Stimulated activated effector memory CD8-positive, alpha-beta T cell treated with anti-CD3 and anti-CD28 coated beads, Interleukin-12 subunit alpha, Interleukin-12 subunit beta, amount 100 ng/mL, for 72 hours (primary cell): ENCODE data around the gene BIRC6.
"Not testable (repeated sequence)": the region's sequence is repeated elsewhere in the genome, so short reads cannot be mapped to it uniquely, and the experiment has no call there.

Source experiments
- ATAC-seq: fragments of 150-1000 bp; cut with Tn5 transposase; 2 replicates; pipeline ENCODE4 v1.10.0; 2021
- DNase-seq, 2 donors: peaks; one replicate each; pipeline ENCODE4 v3.0.0; 2021 to 2022; ENCODE audit warnings: low spot score in 2 of 2
- H3K27ac Mint-ChIP-seq: one replicate; pipeline ENCODE4 v1.8.0; 2022; ENCODE audit warnings: mild to moderate bottlenecking, mixed read lengths
- H3K36me3 Mint-ChIP-seq: one replicate; pipeline ENCODE4 v1.8.0; 2022; ENCODE audit warnings: mild to moderate bottlenecking, mixed read lengths
- H3K4me1 Mint-ChIP-seq: one replicate; pipeline ENCODE4 v1.8.0; 2022; ENCODE audit warnings: mixed read lengths
- H3K4me3 Mint-ChIP-seq: one replicate; pipeline ENCODE4 v1.8.0; 2022; ENCODE audit warnings: mild to moderate bottlenecking, mixed read lengths
- H3K9me3 Mint-ChIP-seq: one replicate; pipeline ENCODE4 v1.8.0; 2022; ENCODE audit warnings: mixed read lengths

BIRC6 gene

GRCh38 chr2:32453242-32454062 lies 96.6 kb downstream of the BIRC6 start:
- Mint-ChIP-seq H3K4me1 (peaks cover 6% of the 10 kb centered on the region), H3K9me3 (no peaks in the 10 kb centered on the region), H3K27ac (peak overlapping the region; percentile 3), H3K36me3 (peaks cover 95% of the 10 kb centered on the region), H3K4me3 (no peak overlapping the region)
- DNase-seq = no peak
- ATAC-seq = no peak

GRCh38 chr2:32455816-32456215 lies 99.0 kb downstream of the BIRC6 start:
- ATAC-seq (no peak), DNase-seq (no peak)
- Mint-ChIP-seq H3K36me3 (peaks cover 94% of the 10 kb centered on the region), H3K9me3 (no peaks in the 10 kb centered on the region), H3K4me3 (no peak overlapping the region), H3K4me1 (peaks cover 10% of the 10 kb centered on the region), H3K27ac (no peak overlapping the region)

DNA sequence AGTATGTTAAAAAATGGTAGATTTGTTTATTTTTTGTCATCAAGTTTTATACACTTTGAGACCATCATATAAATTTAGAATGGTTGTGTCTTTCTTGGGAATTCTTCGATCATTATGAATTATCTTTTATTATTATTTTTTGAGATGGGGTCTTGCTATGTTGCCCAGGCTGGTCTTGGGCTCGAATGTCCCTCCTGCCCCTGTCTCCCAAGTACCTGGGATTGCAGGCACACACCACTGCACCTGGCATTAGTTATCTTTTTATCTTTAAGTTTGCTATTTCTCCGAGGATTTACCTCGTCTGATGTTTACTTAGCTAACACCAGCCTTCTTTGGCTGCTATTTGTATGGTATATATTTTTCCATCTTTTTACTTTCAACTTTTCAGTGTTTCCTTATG lies 100.0 kb downstream of the BIRC6 start:
- DNase-seq (no peak), ATAC-seq (no peak)
- Mint-ChIP-seq H3K4me3 (no peak overlapping the region), H3K9me3 (no peaks in the 10 kb centered on the region), H3K4me1 (peaks cover 10% of the 10 kb centered on the region), H3K27ac (no peak overlapping the region), H3K36me3 (peaks cover 90% of the 10 kb centered on the region)

- Mint-ChIP-seq H3K4me3 (no peak overlapping the region), H3K9me3 (no peaks in the 10 kb centered on the region), H3K27ac (no peak overlapping the region), H3K36me3 (peaks cover 92% of the 10 kb centered on the region), H3K4me1 (peaks cover 10% of the 10 kb centered on the region)
- no peak for DNase-seq
- ATAC-seq = no peak
Observed at GRCh38 chr2:32457814-32458213, 101.0 kb downstream of the BIRC6 start.

DNA sequence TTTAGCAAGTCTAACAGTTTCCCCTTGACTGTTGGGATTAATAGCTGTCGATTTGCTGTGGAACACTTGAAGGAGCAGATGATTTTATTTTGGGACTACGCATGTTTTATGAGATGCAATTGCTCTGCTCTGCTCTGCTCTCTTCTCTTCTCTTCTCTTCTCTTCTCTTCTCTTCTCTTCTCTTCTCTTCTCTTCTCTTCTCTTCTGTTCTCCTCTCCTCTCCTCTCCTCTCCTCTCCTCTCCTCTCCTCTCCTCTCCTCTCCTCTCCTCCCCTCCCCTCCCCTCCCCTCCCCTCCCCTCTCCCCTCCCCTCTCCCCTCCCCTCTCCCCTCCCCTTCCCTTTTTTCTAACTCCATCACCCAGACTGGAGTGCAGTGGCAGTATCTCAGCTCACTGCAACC lies 104.0 kb downstream of the BIRC6 start:
- H3K27ac Mint-ChIP-seq, DNase-seq, ATAC-seq, H3K9me3 Mint-ChIP-seq, H3K4me3 Mint-ChIP-seq: not testable (repeated sequence)
- Mint-ChIP-seq H3K36me3 (peaks cover 92% of the 10 kb centered on the region), H3K4me1 (peaks cover 10% of the 10 kb centered on the region)

DNA sequence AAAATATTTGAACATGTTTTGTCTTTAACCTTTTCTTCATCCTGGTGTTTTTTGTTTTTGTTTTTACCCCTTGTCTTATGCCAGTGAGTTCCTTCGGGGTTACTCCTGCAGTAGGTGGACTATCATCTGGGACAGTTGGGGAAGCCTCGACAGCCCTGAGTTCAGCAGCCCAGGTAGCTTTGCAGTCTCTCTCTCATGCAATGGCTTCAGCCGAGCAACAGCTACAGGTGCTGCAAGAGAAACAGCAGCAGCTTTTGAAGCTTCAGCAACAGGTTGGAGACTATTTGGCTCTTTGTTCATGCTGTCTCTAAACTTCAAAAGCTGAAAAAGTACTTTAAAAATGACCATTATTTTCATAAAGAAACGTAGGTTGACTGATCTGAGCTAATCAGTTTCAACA lies 106.3 kb downstream of the BIRC6 start:
- no peaks in the 10 kb centered on the region for H3K9me3 Mint-ChIP-seq
- peaks cover 96% of the 10 kb centered on the region for H3K36me3 Mint-ChIP-seq
- no peak overlapping the region for H3K27ac Mint-ChIP-seq
- peaks cover 5% of the 10 kb centered on the region for H3K4me1 Mint-ChIP-seq
- no peak overlapping the region for H3K4me3 Mint-ChIP-seq
- no peak for DNase-seq
- ATAC-seq = no peak

DNA sequence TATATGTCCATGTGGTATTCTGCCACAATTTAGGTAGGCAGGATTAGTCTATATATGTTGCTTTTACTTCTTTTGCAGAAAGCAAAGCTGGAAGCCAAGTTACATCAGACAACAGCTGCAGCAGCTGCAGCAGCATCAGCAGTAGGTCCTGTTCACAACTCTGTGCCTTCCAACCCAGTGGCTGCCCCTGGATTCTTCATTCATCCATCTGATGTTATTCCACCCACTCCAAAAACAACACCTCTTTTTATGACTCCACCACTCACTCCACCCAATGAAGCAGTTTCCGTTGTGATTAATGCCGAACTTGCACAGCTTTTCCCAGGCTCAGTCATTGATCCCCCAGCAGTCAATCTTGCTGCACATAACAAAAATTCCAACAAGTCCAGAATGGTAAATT lies 107.6 kb downstream of the BIRC6 start:
- DNase-seq (no peak), ATAC-seq (no peak)
- Mint-ChIP-seq H3K4me3 (no peak overlapping the region), H3K36me3 (peaks cover 96% of the 10 kb centered on the region), H3K27ac (no peak overlapping the region), H3K9me3 (no peaks in the 10 kb centered on the region), H3K4me1 (no peaks in the 10 kb centered on the region)

DNA sequence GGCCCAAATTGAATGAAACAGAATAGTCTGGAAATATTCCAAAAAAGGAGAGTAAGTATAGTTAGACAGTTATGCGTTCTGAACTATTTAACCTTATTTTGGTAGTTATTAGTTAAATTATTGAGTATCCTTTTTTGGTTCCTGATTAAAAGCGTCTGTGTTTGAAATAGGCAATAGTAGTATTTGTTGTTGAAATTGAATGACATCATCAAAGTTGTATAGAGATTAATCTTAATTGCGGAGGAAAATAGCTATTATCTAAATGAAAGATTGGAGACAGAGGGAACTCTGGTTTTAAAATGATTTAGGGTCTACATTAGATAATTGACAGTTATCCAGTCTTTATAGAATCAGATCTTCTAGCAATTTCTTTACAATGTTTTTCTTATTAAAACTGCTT lies 115.8 kb downstream of the BIRC6 start:
- Mint-ChIP-seq H3K9me3 (no peaks in the 10 kb centered on the region), H3K4me1 (no peaks in the 10 kb centered on the region), H3K4me3 (no peak overlapping the region), H3K36me3 (peaks cover 99% of the 10 kb centered on the region), H3K27ac (no peak overlapping the region)
- no peak for ATAC-seq
- no peak for DNase-seq

- no peaks in the 10 kb centered on the region for H3K9me3 Mint-ChIP-seq
- H3K36me3 Mint-ChIP-seq = peaks cover 99% of the 10 kb centered on the region
- H3K4me1 Mint-ChIP-seq = no peaks in the 10 kb centered on the region
- DNase-seq (no peak), ATAC-seq (peak; percentile 60)
- H3K4me3 Mint-ChIP-seq = no peak overlapping the region
- H3K27ac Mint-ChIP-seq = peak overlapping the region; percentile 0
Observed at GRCh38 chr2:32474381-32474780, 117.6 kb downstream of the BIRC6 start.

GRCh38 chr2:32478889-32479620 lies 122.2 kb downstream of the BIRC6 start:
- Mint-ChIP-seq H3K9me3 (no peaks in the 10 kb centered on the region), H3K36me3 (peaks cover 99% of the 10 kb centered on the region), H3K27ac (no peak overlapping the region), H3K4me1 (no peaks in the 10 kb centered on the region), H3K4me3 (no peak overlapping the region)
- ATAC-seq (no peak), DNase-seq (no peak)

GRCh38 chr2:32479993-32480392 lies 123.2 kb downstream of the BIRC6 start:
- no peaks in the 10 kb centered on the region for H3K9me3 Mint-ChIP-seq
- H3K36me3 Mint-ChIP-seq = peaks cover 99% of the 10 kb centered on the region
- no peak overlapping the region for H3K27ac Mint-ChIP-seq
- H3K4me1 Mint-ChIP-seq = no peaks in the 10 kb centered on the region
- no peak overlapping the region for H3K4me3 Mint-ChIP-seq
- no peak for ATAC-seq
- DNase-seq = no peak

GRCh38 chr2:32482471-32482870 lies 125.6 kb downstream of the BIRC6 start:
- no peaks in the 10 kb centered on the region for H3K4me1 Mint-ChIP-seq
- H3K4me3 Mint-ChIP-seq = no peak overlapping the region
- DNase-seq (no peak), ATAC-seq (no peak)
- H3K9me3 Mint-ChIP-seq = no peaks in the 10 kb centered on the region
- H3K27ac Mint-ChIP-seq = no peak overlapping the region
- H3K36me3 Mint-ChIP-seq = peaks cover 100% of the 10 kb centered on the region

GRCh38 chr2:32484937-32485336 lies 128.1 kb downstream of the BIRC6 start:
- Mint-ChIP-seq H3K27ac (peak overlapping the region; percentile 55), H3K4me3 (no peak overlapping the region), H3K4me1 (no peaks in the 10 kb centered on the region), H3K9me3 (no peaks in the 10 kb centered on the region), H3K36me3 (peaks cover 100% of the 10 kb centered on the region)
- ATAC-seq (no peak), DNase-seq (no peak)

DNA sequence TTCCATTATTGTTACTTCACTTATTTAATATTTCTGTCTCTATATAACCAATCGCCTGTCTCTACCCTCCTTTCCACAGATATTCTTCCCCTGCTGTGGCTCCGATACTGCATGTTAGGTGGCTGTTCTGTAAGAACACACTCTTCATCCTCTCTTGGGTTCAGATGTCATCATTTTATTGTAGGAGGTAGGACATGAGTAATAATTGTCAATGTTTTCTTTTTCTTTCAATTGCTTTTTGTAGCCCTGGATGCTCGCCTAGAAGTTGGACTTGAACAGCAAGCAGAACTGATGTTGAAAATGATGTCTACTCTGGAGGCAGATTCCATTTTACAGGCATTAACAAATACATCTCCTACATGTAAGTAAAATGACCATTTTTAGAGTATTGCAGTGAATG lies 128.6 kb downstream of the BIRC6 start:
- ATAC-seq (no peak), DNase-seq (no peak)
- H3K9me3 Mint-ChIP-seq = no peaks in the 10 kb centered on the region

DNA sequence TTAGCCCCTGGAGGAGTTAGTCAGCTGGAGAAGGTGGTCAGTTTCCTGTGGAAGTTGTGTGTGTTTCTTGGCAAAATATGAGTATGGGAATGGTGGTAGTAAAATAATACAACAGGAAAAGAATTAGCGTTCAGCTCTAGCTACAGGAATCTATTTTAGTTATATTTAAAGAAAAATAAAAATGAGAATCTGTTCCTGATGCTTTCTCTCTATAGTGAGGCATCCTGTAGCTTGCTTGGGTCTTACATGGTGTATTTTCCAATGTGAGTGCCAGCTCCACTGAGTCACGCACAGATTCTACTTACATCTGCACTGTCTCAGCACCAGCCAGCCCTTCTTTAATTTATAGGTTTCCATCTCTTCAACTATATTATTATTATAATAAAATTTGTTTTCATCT lies 132.2 kb downstream of the BIRC6 start:
- Mint-ChIP-seq H3K27ac (peak overlapping the region; percentile 23), H3K4me3 (no peak overlapping the region), H3K4me1 (no peaks in the 10 kb centered on the region), H3K9me3 (no peaks in the 10 kb centered on the region), H3K36me3 (peaks cover 93% of the 10 kb centered on the region)
- DNase-seq (no peak), ATAC-seq (no peak)

More for the DNA sequence above, 128.6 kb downstream of the BIRC6 start:
- Mint-ChIP-seq H3K27ac (peak overlapping the region; percentile 55), H3K36me3 (peaks cover 100% of the 10 kb centered on the region), H3K4me3 (no peak overlapping the region), H3K4me1 (no peaks in the 10 kb centered on the region)

GRCh38 chr2:32491346-32491745 lies 134.5 kb downstream of the BIRC6 start:
- ATAC-seq = no peak
- no peak for DNase-seq
- Mint-ChIP-seq H3K4me1 (no peaks in the 10 kb centered on the region), H3K9me3 (no peaks in the 10 kb centered on the region), H3K4me3 (no peak overlapping the region), H3K27ac (peak overlapping the region; percentile 23), H3K36me3 (peaks cover 93% of the 10 kb centered on the region)
